NCI-H2171 (cell line): ENCODE results near the gene MGST2.
"Not testable (repeated sequence)": the region's sequence is repeated elsewhere in the genome, so short reads cannot be mapped to it uniquely, and the experiment has no call there.

Source experiments
- DNase-seq: peaks from one replicate; lab custom pipeline; 2025; lab: John Stamatoyannopoulos, UW

MGST2 gene

GRCh38 chr4:139665690-139666529, at the start of gene MGST2:
MGST2 (plus strand) TSS chr4:139665819; CDS start chr4:139666020, 201 bp downstream.
- peak; percentile 30 for DNase-seq

- no peak for DNase-seq
Observed at GRCh38 chr4:139617702-139618490, 47.7 kb upstream of the MGST2 start.

GRCh38 chr4:139619644-139620043, 46.0 kb upstream of the MGST2 start:
- DNase-seq, result no peak

- no peak for DNase-seq
Observed at GRCh38 chr4:139622901-139623381, 42.7 kb upstream of the MGST2 start.

- no peak for DNase-seq
Observed at GRCh38 chr4:139624441-139625092, 41.1 kb upstream of the MGST2 start.

GRCh38 chr4:139625093-139625455, 40.5 kb upstream of the MGST2 start:
- no peak for DNase-seq

DNA sequence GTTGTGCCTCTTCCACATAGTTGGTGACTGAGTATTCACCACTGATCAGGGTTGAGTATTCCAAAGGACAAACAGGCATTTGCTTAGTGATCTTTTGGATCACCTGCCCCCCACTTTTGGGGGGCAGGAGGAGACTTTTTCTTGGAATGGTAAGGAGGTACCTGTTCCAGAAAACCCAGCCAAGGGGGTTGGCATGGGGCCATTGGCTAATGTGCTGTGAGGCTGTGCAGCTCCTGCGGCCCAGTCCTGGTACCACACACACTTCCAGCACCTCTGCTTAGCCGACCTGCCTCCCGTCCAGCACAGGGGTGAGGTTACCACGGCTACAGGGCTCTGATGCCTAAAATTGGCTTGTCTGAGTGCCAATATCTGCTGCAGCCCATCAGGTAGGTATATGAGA, 40.1 kb upstream of the MGST2 start:
- no peak for DNase-seq

- no peak for DNase-seq
Observed at GRCh38 chr4:139628184-139629012, 37.2 kb upstream of the MGST2 start.

- DNase-seq, result no peak
Observed at GRCh38 chr4:139629436-139630125, 36.0 kb upstream of the MGST2 start.

GRCh38 chr4:139630126-139630495, 35.5 kb upstream of the MGST2 start:
- no peak for DNase-seq

- DNase-seq, result no peak
Observed at GRCh38 chr4:139630991-139631390, 34.6 kb upstream of the MGST2 start.

- DNase-seq, result no peak
Observed at GRCh38 chr4:139631791-139632190, 33.8 kb upstream of the MGST2 start.

GRCh38 chr4:139632739-139633138, 32.9 kb upstream of the MGST2 start:
- DNase-seq, result not testable (repeated sequence)

GRCh38 chr4:139633195-139633594, 32.4 kb upstream of the MGST2 start:
- no peak for DNase-seq

DNA sequence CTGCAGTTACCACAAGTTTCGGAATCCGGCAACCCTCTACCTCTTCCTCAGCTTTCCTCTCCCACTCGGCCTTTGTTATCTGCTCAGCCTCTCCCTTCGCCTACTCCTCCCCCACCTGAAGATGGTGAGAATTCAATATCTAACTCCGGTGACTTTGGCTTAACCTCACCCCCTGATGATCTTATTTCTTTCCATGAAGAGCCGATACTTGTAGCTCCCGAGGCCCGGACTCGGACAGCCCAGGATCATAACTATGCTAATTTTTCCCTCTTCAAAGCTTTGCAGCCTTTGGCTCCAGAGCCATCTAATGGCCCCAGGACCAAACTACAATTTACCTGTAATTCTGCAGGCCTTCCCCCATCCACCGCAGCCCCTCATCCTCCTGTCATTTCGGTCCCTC, 32.0 kb upstream of the MGST2 start:
- DNase-seq, result no peak

DNA sequence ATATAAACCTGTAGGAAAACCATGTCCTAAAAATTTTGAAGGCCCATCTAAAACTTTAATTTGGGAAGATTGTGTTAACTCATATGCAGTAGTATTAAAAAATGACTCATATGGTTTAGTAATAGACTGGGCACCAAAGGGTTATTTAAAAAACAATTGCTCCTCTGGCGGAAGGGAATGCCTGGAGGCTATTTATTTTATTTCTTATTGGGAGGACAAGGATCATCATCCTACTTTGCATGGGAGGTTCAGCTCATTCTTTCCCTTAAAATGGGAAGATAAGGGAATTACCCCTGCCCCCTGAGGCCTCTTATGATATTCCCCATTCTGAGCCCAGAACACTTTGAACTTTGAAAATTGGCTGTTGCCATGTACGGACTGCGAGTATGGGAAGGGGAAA, 29.7 kb upstream of the MGST2 start:
- DNase-seq, result no peak

- DNase-seq, result not testable (repeated sequence)
Observed at GRCh38 chr4:139638306-139638705, 27.3 kb upstream of the MGST2 start.

DNA sequence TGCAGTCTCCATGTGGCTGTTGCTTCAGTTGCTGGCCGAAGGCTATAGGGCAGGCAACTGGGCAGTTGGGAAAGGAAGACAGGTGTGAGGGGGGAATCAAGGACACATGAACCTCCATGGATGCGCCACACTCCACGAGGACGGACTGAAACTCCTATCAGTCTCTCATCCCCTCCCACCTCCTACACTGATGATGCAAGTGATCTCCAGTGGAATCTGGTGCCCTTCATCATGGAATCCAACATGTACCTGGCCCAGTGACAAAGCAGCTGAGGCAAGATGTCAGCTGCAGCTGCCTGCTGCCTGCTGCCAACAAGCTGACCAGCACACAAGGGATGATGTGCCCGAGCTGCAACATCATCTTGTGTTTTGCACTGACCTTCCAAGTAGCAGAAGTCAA, 26.0 kb upstream of the MGST2 start:
- DNase-seq, result no peak

GRCh38 chr4:139641218-139641617, 24.4 kb upstream of the MGST2 start:
- no peak for DNase-seq

GRCh38 chr4:139642364-139642763, 23.3 kb upstream of the MGST2 start:
- DNase-seq, result no peak
